Pancreas (tissue), 10 donors: ENCODE data around the gene CDC23. TPM values are rescaled to one million over a fixed set of nuclear protein-coding genes. Genes with fewer than 3 reads are reported as not detected.
A peak's percentile ranks its signal among the peaks of the same experiment; 100 is the strongest.

Experiments used
- ATAC-seq, 4 donors: fragments of 200-7000 bp; cut with Tn5 transposase; one replicate each; pipeline versions ENCODE4 v1.8.0 to v1.9.1; 2020; ENCODE audit warnings: mild to moderate bottlenecking in 4 of 4, moderate library complexity in 4 of 4
- DNase-seq, 6 donors: peaks; one replicate each; pipeline ENCODE4 v3.0.0-alpha.2; 2020
- FAIRE-seq: peaks from 2 replicates; lab custom pipeline; 2012; peaks lifted over from hg19 to GRCh38; lab: Jason Lieb, UNC
- H3K27ac ChIP-seq, 4 donors: fragments of 200-600 bp; sonication (generic); 1 replicate in 3 of 4; 2 replicates in 1 of 4; pipeline versions ENCODE4 v1.5.0 to v1.8.0; 2020
- H3K27me3 ChIP-seq, 4 donors: fragments of 200-600 bp; one replicate each; pipeline ENCODE4 v1.8.0; 2021
- H3K36me3 ChIP-seq, 3 donors: fragments of 200-600 bp; sonication (generic) in 1 of 3; one replicate each; pipeline versions ENCODE4 v1.5.0 to v1.8.0; 2020 to 2021
- H3K4me1 ChIP-seq, 3 donors: fragments of 200-600 bp; one replicate each; pipeline ENCODE4 v1.8.0; 2021
- H3K4me3 ChIP-seq, 4 donors: fragments of 200-600 bp; sonication (generic) in 2 of 4; one replicate each; pipeline versions ENCODE4 v1.5.0 to v1.8.0; 2020 to 2021
- H3K9me3 ChIP-seq, 4 donors: fragments of 200-600 bp; one replicate each; pipeline ENCODE4 v1.8.0; 2021
- CTCF ChIP-seq, 4 donors: fragments of 200-600 bp; sonication (generic) in 3 of 4; IDR thresholded peaks; one replicate each; pipeline versions ENCODE4 v1.5.0 to v1.8.0; 2021; ENCODE audit warnings: antibody characterized with exemption in 4 of 4
- WGBS, 2 donors: extraction: QIAGEN DNeasy Blood & Tissue Kit; methylation state at CpG; one replicate each; pipeline ENCODE4 v1.1.7; 2013; 5-methylcytosine and 5-hydroxymethylcytosine counted together
- intact Hi-C, 3 donors: fragments of 100-400 bp; cut with DNase I; formaldehyde crosslinking; loops; one replicate each; pipeline versions ENCODE4 v1.11.1 to v1.14.2; 2022
- polyA plus RNA-seq, 2 donors: library from polyadenylated mRNA; stranded (reverse); fragments of 200-250 nt; gene quantifications; one replicate each; pipeline ENCODE4 v1.2.3, GENCODE V29; 2013
- total RNA-seq, 6 donors: library from RNA; stranded (reverse); fragmentation: NEBNext Ultra II Directional in 4 of 6; extraction: Animal tissue kit (Norgen Biotek cat#: 25700) in 4 of 6; gene quantifications; one replicate each; pipeline versions ENCODE4 v1.2.1 to v1.2.4, GENCODE V29; 2021 to 2023
- donor health status: healthy with polysubstance abuse.
- donor health status: DM: no; HTN: no; CAD: no; lungs with moderate emphysema.
- donor health status: DM: no; HTN: no; CAD: no.
- donor health status: control.
- donor health status: control.
- donor health status: Bipolar disorder and iron deficiency.
- donor health status: DM: yes; HTN: yes; CAD: no.
- donor health status: DM: no; HTN: no; CAD: no.
- donor health status: DM: no; HTN: no; CAD: no.
- donor health status: DM: yes; HTN: yes; CAD: no.

CDC23 gene
- total and polyA plus RNA-seq, 8 donors: 4.8 to 12.1 (median 8.1) TPM

- ATAC-seq (no peak), FAIRE-seq (no peak), DNase-seq (no peak)
- no peak overlapping the region for H3K27ac ChIP-seq
- H3K4me3 ChIP-seq: no peak overlapping the region
- no peaks in the 10 kb centered on the region for H3K36me3 ChIP-seq
- no peaks in the 10 kb centered on the region for H3K9me3 ChIP-seq
- no peak for TF ChIP-seq CTCF (IDR thresholded peaks at IDR 0.05)
- intact Hi-C loops: no loop called here
- 85 to 91% methylated on average over 4 of the region's 4 CpGs for WGBS, 2 donors
- H3K27me3 ChIP-seq: no peaks in the 10 kb centered on the region
- H3K4me1 ChIP-seq: no peaks in the 10 kb centered on the region
These were observed 33.7 kb upstream of the CDC23 start for GRCh38 chr5:138246822-138247221.

GRCh38 chr5:138246334-138246733 is 33.2 kb upstream of the CDC23 start:
- FAIRE-seq (no peak), DNase-seq (no peak), ATAC-seq (no peak)
- TF ChIP-seq CTCF (IDR thresholded peaks at IDR 0.05): no peak
- no peak overlapping the region for H3K4me3 ChIP-seq
- H3K4me1 ChIP-seq: no peaks in the 10 kb centered on the region
- WGBS, 2 donors: 76 to 83% methylated on average over 4 of the region's 4 CpGs
- H3K27ac ChIP-seq: no peak overlapping the region
- no peaks in the 10 kb centered on the region for H3K9me3 ChIP-seq
- no peaks in the 10 kb centered on the region for H3K36me3 ChIP-seq
- H3K27me3 ChIP-seq: no peaks in the 10 kb centered on the region
- intact Hi-C loops: no loop called here

GRCh38 chr5:138245717-138246116 is 32.6 kb upstream of the CDC23 start:
- FAIRE-seq (no peak), ATAC-seq (no peak), DNase-seq (no peak)
- H3K4me3 ChIP-seq: no peak overlapping the region
- H3K9me3 ChIP-seq: no peaks in the 10 kb centered on the region
- 45 to 70% methylated on average over 1 of the region's 1 CpG for WGBS, 2 donors
- no peaks in the 10 kb centered on the region for H3K36me3 ChIP-seq
- H3K4me1 ChIP-seq: no peaks in the 10 kb centered on the region
- intact Hi-C loops: no loop called here
- no peak for TF ChIP-seq CTCF (IDR thresholded peaks at IDR 0.05)
- no peak overlapping the region for H3K27ac ChIP-seq
- no peaks in the 10 kb centered on the region for H3K27me3 ChIP-seq

GRCh38 chr5:138243794-138244193 is 30.7 kb upstream of the CDC23 start:
- no peak for TF ChIP-seq CTCF (IDR thresholded peaks at IDR 0.05)
- 79 to 80% methylated on average over 2 of the region's 2 CpGs for WGBS, 2 donors
- Histone ChIP-seq H3K36me3 (no peaks in the 10 kb centered on the region), H3K4me3 (no peak overlapping the region), H3K9me3 (no peaks in the 10 kb centered on the region), H3K4me1 (no peaks in the 10 kb centered on the region), H3K27ac (no peak overlapping the region), H3K27me3 (no peaks in the 10 kb centered on the region)
- ATAC-seq: no peak
- intact Hi-C loops: no loop called here
- no peak for DNase-seq
- FAIRE-seq: no peak

- peak overlapping the region in 3 of 4 donors; percentile 16 to 47 (median 37) for H3K4me3 ChIP-seq
- no peaks in the 10 kb centered on the region for H3K4me1 ChIP-seq
- FAIRE-seq: no peak
- WGBS, 2 donors: 4 to 7% methylated on average over 61 to 67 of the region's 67 CpGs
- intact Hi-C loops: no loop called here
- no peaks in the 10 kb centered on the region for H3K27me3 ChIP-seq
- ATAC-seq: peak; percentile 70 to 91 (median 86)
- no peaks in the 10 kb centered on the region for H3K36me3 ChIP-seq
- H3K27ac ChIP-seq: peak overlapping the region in 1 of 4 donors; percentile 4
- TF ChIP-seq CTCF (IDR thresholded peaks at IDR 0.05): no peak
- no peaks in the 10 kb centered on the region for H3K9me3 ChIP-seq
- DNase-seq: peak; percentile 20 to 72 (median 40)
These were observed 28.8 kb upstream of the CDC23 start for GRCh38 chr5:138241688-138242571.
